ENCODE measurements around the gene ITFG2.
"Not testable (repeated sequence)": the region's sequence is repeated elsewhere in the genome, so short reads cannot be mapped to it uniquely, and the experiment has no call there.

ITFG2 gene

GRCh38 chr12:2863402-2863801, 50.9 kb downstream of the ITFG2 start:
- not testable (repeated sequence) for DNase-seq (ENCODE audit: low spot score)

DNA sequence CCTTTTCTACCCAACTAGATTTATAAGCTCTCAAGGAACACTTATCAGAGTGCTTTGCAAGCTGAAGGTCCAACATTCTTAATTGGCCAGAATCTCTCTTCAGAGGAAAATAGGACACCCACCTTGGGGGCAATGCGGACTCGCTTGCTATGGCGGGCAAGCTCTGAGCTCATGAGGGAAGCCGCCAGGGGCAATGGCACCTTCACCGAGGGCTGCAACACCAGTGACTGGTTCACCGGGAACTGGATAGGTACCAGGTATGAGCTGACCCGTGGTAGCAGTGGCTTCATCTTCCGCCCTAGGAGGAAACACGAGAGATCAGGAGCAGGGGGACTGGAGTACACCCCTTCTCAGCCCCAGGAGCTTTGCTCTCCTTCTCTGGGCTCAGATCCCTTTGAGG, 51.7 kb downstream of the ITFG2 start:
- no peak for DNase-seq (ENCODE audit: low spot score)

DNA sequence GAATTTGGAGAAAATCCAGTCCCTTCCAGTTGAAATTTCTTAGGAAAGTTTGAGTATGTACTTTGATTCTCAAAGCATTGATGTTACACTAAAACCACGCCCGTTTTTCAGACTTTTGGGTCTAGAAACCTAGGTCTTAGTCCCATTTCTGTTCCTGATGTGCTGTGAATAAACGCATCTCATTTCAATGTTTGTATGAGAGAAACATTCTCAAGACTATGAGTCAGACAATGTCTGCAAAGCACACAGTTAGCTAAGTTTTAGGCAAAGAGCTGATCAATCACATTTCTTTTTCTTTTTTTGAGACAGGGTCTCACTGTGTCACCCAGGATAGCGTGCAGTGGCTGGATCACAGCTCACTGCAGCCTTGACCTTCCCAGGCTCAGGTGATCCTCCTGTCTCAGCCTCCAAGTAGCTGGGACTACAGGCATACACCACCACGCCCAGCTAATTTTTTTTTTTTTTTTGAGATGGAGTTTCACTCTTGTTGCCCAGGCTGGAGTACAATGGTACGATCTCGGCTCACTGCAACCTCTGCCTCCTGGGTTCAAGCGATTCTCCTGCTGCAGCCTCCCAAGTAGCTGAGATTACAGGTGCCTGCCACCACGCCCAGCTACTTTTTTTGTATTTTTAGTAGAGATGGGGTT, 56.6 kb downstream of the ITFG2 start:
- DNase-seq (ENCODE audit: low spot score): not testable (repeated sequence)

Measured in CD4-positive, alpha-beta T cell treated with Interleukin-2 at 100 ng/mL for 4 hours (primary cell).